A549 (cell line): Measurements from ENCODE around the gene RAB9A. TPM values are rescaled to one million over a fixed set of nuclear protein-coding genes. Genes with fewer than 3 reads are reported as not detected.
A peak's percentile ranks its signal among the peaks of the same experiment; 100 is the strongest.

Experiments
- ATAC-seq, 2 experiments: fragments of 200-7000 bp in 1 of 2; fragments of >200 bp in 1 of 2; cut with Nextera tagmentation in 1 of 2; cut with Tn5 transposase in 1 of 2; 3 replicates each; pipeline versions ENCODE4 v1.8.0 to v1.9.1; 2018 to 2020; ENCODE audit warnings: mild to moderate bottlenecking in 1 of 2, moderate library complexity in 1 of 2
- CTCF ChIA-PET: fragments of 300-600 bp; sonication (Branson Sonifier 250); formaldehyde crosslinking; extraction: SDS; loops from one replicate; lab custom pipeline; 2021; ENCODE audit warnings: antibody characterized with exemption, inconsistent platforms; lab: Yijun Ruan, JAX
- POLR2A ChIA-PET: fragments of 350-600 bp; formaldehyde crosslinking; extraction: SDS; loops from one replicate; lab custom pipeline; 2021; ENCODE audit warnings: antibody characterized with exemption, inconsistent platforms; lab: Yijun Ruan, JAX
- DNase-seq, 2 experiments: peaks; one replicate each; pipeline versions ENCODE4 v3.0.0 to v3.0.0-alpha.2; 2011 to 2016; ENCODE audit warnings: low read depth in 1 of 2, low spot score in 1 of 2
- FAIRE-seq: peaks from 2 replicates; lab custom pipeline; 2011; peaks lifted over from hg19 to GRCh38; lab: Jason Lieb, UNC
- H3K27ac ChIP-seq, 2 experiments: fragments of >200 bp; sonication (Bioruptor Twin); formaldehyde crosslinking; 3 replicates each; pipeline ENCODE4 v1.5.1; 2016 to 2017
- H3K4me1 ChIP-seq: fragments of >200 bp; sonication (Bioruptor Twin); formaldehyde crosslinking; 3 replicates; pipeline ENCODE4 v1.6.1; 2016
- H3K4me2 ChIP-seq: fragments of >200 bp; sonication (Bioruptor Twin); formaldehyde crosslinking; 3 replicates; pipeline ENCODE4 v1.6.1; 2016
- H3K4me3 ChIP-seq: fragments of >200 bp; sonication (Bioruptor Twin); formaldehyde crosslinking; 3 replicates; pipeline ENCODE4 v1.5.1; 2016
- H3K9me3 ChIP-seq: fragments of >200 bp; sonication (Bioruptor Twin); formaldehyde crosslinking; 3 replicates; pipeline ENCODE4 v1.6.1; 2016
- ATOH8 ChIP-seq: fragments of 250-450 bp; sonication (Bioruptor Pico); IDR thresholded peaks from 2 replicates; pipeline ENCODE4 v1.5.0; 2020; ENCODE audit warnings: low read depth, mild to moderate bottlenecking, moderate library complexity
- CEBPB ChIP-seq, 2 experiments: fragments of >200 bp in 1 of 2; sonication (Bioruptor Twin) in 1 of 2; formaldehyde crosslinking in 1 of 2; IDR thresholded peaks; 2 replicates each; pipeline ENCODE4 v1.6.1; 2012 to 2016
- CHD2 ChIP-seq: fragments of 150-350 bp; IDR thresholded peaks from 2 replicates; pipeline ENCODE4 v1.6.1; 2014; ENCODE audit warnings: low read length; ENCODE audit not compliant: partially characterized antibody
- EHMT2 ChIP-seq: fragments of 200-600 bp; sonication (generic); IDR thresholded peaks from 2 replicates; pipeline ENCODE4 v1.6.1; 2016; ENCODE audit warnings: antibody characterized with exemption, low read depth, mild to moderate bottlenecking, moderate library complexity
- ESRRA ChIP-seq: fragments of 150-350 bp; IDR thresholded peaks from 2 replicates; pipeline ENCODE4 v1.6.1; 2014; ENCODE audit warnings: mild to moderate bottlenecking, low read length, borderline replicate concordance
- FOSB ChIP-seq: fragments of 250-450 bp; sonication (Bioruptor Pico); IDR thresholded peaks from 2 replicates; pipeline ENCODE4 v1.5.0; 2020; ENCODE audit warnings: mild to moderate bottlenecking, moderate library complexity
- HDAC2 ChIP-seq: fragments of 200-600 bp; sonication (generic); IDR thresholded peaks from 2 replicates; pipeline ENCODE4 v1.6.1; 2016
- HOXB13 ChIP-seq: fragments of 250-450 bp; sonication (Bioruptor Pico); IDR thresholded peaks from 2 replicates; pipeline ENCODE4 v1.5.0; 2020; ENCODE audit warnings: low read depth, mild to moderate bottlenecking, moderate library complexity
- HOXB5 ChIP-seq: fragments of 250-450 bp; sonication (Bioruptor Pico); IDR thresholded peaks from 2 replicates; pipeline ENCODE4 v1.5.0; 2020; ENCODE audit warnings: mild to moderate bottlenecking, moderate library complexity
- JUN ChIP-seq, 2 experiments: fragments of >200 bp; sonication (Bioruptor Twin); formaldehyde crosslinking; IDR thresholded peaks; 2 replicates in 1 of 2; 3 replicates in 1 of 2; pipeline ENCODE4 v1.6.1; 2016 to 2017
- JUNB ChIP-seq: fragments of >200 bp; sonication (Bioruptor Twin); formaldehyde crosslinking; IDR thresholded peaks from 2 replicates; pipeline ENCODE4 v1.6.1; 2016
- KDM1A ChIP-seq: fragments of 200-600 bp; sonication (generic); IDR thresholded peaks from 2 replicates; pipeline ENCODE4 v1.6.1; 2016; ENCODE audit warnings: low read depth, mild to moderate bottlenecking
- PBX3 ChIP-seq: IDR thresholded peaks from 2 replicates; pipeline ENCODE4 v1.6.1; 2012
- RAD21 ChIP-seq, 2 experiments: fragments of >200 bp in 1 of 2; sonication (Bioruptor Twin) in 1 of 2; formaldehyde crosslinking in 1 of 2; IDR thresholded peaks in 1 of 2; conservative IDR thresholded peaks in 1 of 2; 2 replicates in 1 of 2; 3 replicates in 1 of 2; pipeline ENCODE4 v1.6.1; 2012 to 2018; ENCODE audit warnings: inconsistent platforms in 1 of 2
- RNF2 ChIP-seq: fragments of 200-600 bp; sonication (generic); IDR thresholded peaks from 2 replicates; pipeline ENCODE4 v1.6.1; 2016; ENCODE audit warnings: low read depth, mild to moderate bottlenecking, antibody characterized with exemption, moderate library complexity, borderline replicate concordance
- SREBF2 ChIP-seq: fragments of 450-650 bp; IDR thresholded peaks from 2 replicates; pipeline ENCODE4 v1.6.1; 2014; ENCODE audit warnings: mild to moderate bottlenecking, moderate library complexity
- ZNF302 ChIP-seq: fragments of 250-450 bp; sonication (Bioruptor Pico); IDR thresholded peaks from 2 replicates; pipeline ENCODE4 v1.9.0; 2021; ENCODE audit warnings: inconsistent platforms, mild to moderate bottlenecking, moderate library complexity
- ZSCAN20 ChIP-seq: fragments of 250-450 bp; sonication (Bioruptor Pico); IDR thresholded peaks from 2 replicates; pipeline ENCODE4 v1.8.0; 2022; ENCODE audit warnings: mild to moderate bottlenecking, moderate library complexity
- WGBS: methylation state at CpG from one replicate; pipeline ENCODE4 v1.1.6; 2017; ENCODE audit errors: missing lambda C conversion rate; 5-methylcytosine and 5-hydroxymethylcytosine counted together
- polyA plus RNA-seq, 4 experiments: library from polyadenylated mRNA; depleted of rRNA in 3 of 4; stranded (reverse); fragments of >200 nt; fragmentation: RNase III in 1 of 4; extraction: RNeasy Plus Mini Kit Qiagen cat#74134 plus additional on column Dnase treatment in 1 of 4; gene quantifications; 2 replicates in 3 of 4; 3 replicates in 1 of 4; pipeline ENCODE4 v1.2.3, GENCODE V29; 2011 to 2017
- TF ChIP-seq, protein P1 (sequence below): fragments of 450-650 bp; IDR thresholded peaks from 2 replicates; pipeline ENCODE4 v1.6.1; 2014; ENCODE audit warnings: antibody characterized with exemption

RAB9A gene
- polyA plus RNA-seq, 2 of the 4 experiments (the other 2 are of a cell fraction), result 26.0 to 39.0 TPM

- no peak for TF ChIP-seq JUN (IDR thresholded peaks at IDR 0.05)
- TF ChIP-seq FOSB (CRISPR knock-in tag), result no peak
- TF ChIP-seq RNF2, result no peak
- TF ChIP-seq KDM1A, result no peak
- ChIA-PET POLR2A (no interaction called here), CTCF (interaction anchor here (0.6 to 1.3 kb wide), 3 partner anchors 8 to 277 kb away, joined by 3 to 5 read pairs (median 4); no protein-coding TSS in a partner anchor)
- Histone ChIP-seq H3K4me2 (no peak overlapping the region), H3K4me3 (no peak overlapping the region), H3K4me1 (no peaks in the 10 kb centered on the region), H3K9me3 (no peaks in the 10 kb centered on the region), H3K27ac (no peak overlapping the region)
- 100% methylated on average over 1 of the region's 1 CpG for WGBS
- DNase-seq, result no peak
- peak; percentile 70 for FAIRE-seq
- no peak for ATAC-seq
Measured at GRCh38 chrX:13755254-13755653, 66.3 kb downstream of the RAB9A start.

DNA sequence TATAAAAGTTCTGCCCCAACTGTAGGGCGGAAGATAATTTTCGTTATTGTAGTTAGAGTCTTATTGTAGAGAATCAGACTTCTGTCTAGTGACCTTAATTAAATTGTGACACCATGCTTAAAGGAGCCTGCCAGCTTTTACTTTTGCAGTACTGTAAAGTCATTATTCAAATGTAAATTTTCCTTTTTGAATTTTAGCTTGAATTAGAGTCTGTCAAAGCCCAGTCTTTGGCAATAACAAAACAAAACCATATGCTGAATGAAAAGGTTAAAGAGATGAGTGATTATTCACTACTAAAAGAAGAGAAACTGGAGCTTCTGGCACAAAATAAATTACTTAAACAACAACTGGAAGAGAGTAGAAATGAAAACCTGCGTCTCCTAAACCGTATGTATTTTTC, 67.5 kb downstream of the RAB9A start:
- FAIRE-seq, result no peak
- Histone ChIP-seq H3K9me3 (no peaks in the 10 kb centered on the region), H3K27ac (no peak overlapping the region), H3K4me3 (no peak overlapping the region), H3K4me2 (no peak overlapping the region), H3K4me1 (no peaks in the 10 kb centered on the region)
- TF ChIP-seq ATOH8, result no peak
- TF ChIP-seq HOXB13 (CRISPR knock-in tag), result no peak
- TF ChIP-seq, protein P1, sequence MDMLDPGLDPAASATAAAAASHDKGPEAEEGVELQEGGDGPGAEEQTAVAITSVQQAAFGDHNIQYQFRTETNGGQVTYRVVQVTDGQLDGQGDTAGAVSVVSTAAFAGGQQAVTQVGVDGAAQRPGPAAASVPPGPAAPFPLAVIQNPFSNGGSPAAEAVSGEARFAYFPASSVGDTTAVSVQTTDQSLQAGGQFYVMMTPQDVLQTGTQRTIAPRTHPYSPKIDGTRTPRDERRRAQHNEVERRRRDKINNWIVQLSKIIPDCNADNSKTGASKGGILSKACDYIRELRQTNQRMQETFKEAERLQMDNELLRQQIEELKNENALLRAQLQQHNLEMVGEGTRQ, result no peak
- no peak for TF ChIP-seq ESRRA
- no peak for TF ChIP-seq SREBF2
- TF ChIP-seq PBX3, result no peak
- TF ChIP-seq ZSCAN20 (CRISPR knock-in tag), result no peak
- no peak for TF ChIP-seq HDAC2
- TF ChIP-seq RAD21 (conservative IDR thresholded peaks at IDR 0.05 in 1 of 2, IDR thresholded peaks at IDR 0.05 in 1 of 2), result no peak
- TF ChIP-seq HOXB5 (CRISPR knock-in tag), result no peak
- TF ChIP-seq JUNB, result no peak
- TF ChIP-seq EHMT2, result no peak
- 92% methylated on average over 4 of the region's 4 CpGs for WGBS
- no peak for ATAC-seq
- ChIA-PET POLR2A (no interaction called here), CTCF (no interaction called here)
- no peak for DNase-seq

DNA sequence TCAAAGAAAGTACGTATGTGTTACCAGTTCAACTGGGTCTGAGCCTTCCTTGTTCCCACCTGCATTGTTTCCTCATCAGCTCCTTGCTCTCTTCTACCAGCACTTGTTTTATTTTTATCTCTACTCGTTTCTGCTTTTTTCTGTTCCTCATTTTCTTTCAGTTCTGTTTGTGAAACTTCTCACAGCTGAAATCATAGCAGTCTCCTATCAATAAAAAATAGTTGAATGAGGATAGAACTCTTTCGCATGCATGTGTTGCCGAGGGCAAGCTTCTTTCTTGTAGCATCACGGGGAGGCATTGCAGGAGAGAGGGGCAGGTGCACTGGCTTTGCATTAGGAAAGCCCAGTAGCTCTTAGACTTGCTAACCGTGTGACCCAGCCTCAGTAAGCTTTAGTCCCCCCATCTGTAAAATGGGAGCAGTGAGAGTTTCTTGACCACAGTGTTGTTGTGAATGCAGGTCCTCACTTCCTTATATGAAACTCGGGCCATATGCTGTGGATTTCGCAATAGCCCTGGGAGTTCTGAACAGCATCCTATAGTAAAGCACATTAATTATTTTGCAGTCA, 70.3 kb downstream of the RAB9A start:
- Histone ChIP-seq H3K4me2 (no peak overlapping the region), H3K4me3 (no peak overlapping the region), H3K27ac (no peak overlapping the region), H3K9me3 (no peaks in the 10 kb centered on the region), H3K4me1 (peaks cover 9% of the 10 kb centered on the region)
- no peak for ATAC-seq
- ChIA-PET CTCF (interaction anchor here (0.8 kb wide), 1 partner anchor 11 kb away, joined by 4 read pairs; no protein-coding TSS in a partner anchor), POLR2A (no interaction called here)
- peak; percentile 28 for FAIRE-seq
- TF ChIP-seq CHD2 (no peak), JUNB (no peak), ESRRA (no peak), ZNF302 (CRISPR knock-in tag) (no peak), RNF2 (no peak), CEBPB (IDR thresholded peaks at IDR 0.05) (peak; percentile 42 to 74; a peak in 3 of 4 replicates)
- 84% methylated on average over 8 of the region's 8 CpGs for WGBS
- DNase-seq, result no peak

Other genes starting within 250 kb of the RAB9A start
- not detected in 2 replicates for gene EGFL6, start 119.5 kb upstream of the RAB9A start, polyA plus RNA-seq (2011; rRNA removed)
- gene EGFL6, start 119.5 kb upstream of the RAB9A start, polyA plus RNA-seq (2017; fragmentation: RNase III; extraction: RNeasy Plus Mini Kit Qiagen cat#74134 plus additional on column Dnase treatment), result not detected in 3 replicates
- gene TCEANC, start 36.0 kb upstream of the RAB9A start, polyA plus RNA-seq (2011; rRNA removed), result 2.4 and 2.7 TPM in 2 replicates
- gene TCEANC, start 36.0 kb upstream of the RAB9A start, polyA plus RNA-seq (2017; fragmentation: RNase III; extraction: RNeasy Plus Mini Kit Qiagen cat#74134 plus additional on column Dnase treatment), result 0.62 to 0.96 TPM (median 0.81 TPM) in 3 replicates
- gene TRAPPC2, start 45.5 kb downstream of the RAB9A start, polyA plus RNA-seq (2011; rRNA removed), result 11.6 and 12.2 TPM in 2 replicates
- gene TRAPPC2, start 45.5 kb downstream of the RAB9A start, polyA plus RNA-seq (2017; fragmentation: RNase III; extraction: RNeasy Plus Mini Kit Qiagen cat#74134 plus additional on column Dnase treatment), result 10.8 to 11.9 TPM (median 11.6 TPM) in 3 replicates
- 18.2 and 24.9 TPM in 2 replicates for gene OFD1, start 45.6 kb downstream of the RAB9A start, polyA plus RNA-seq (2011; rRNA removed)
- gene OFD1, start 45.6 kb downstream of the RAB9A start, polyA plus RNA-seq (2017; fragmentation: RNase III; extraction: RNeasy Plus Mini Kit Qiagen cat#74134 plus additional on column Dnase treatment), result 13.0 to 14.8 TPM (median 14.4 TPM) in 3 replicates
- gene GPM6B, start 128.0 kb downstream of the RAB9A start, polyA plus RNA-seq (2011; rRNA removed), result 0.10 TPM in 1 of 2 replicates, not detected in the other
- 0.03 to 0.05 TPM in 2 of 3 replicates, not detected in the other for gene GPM6B, start 128.0 kb downstream of the RAB9A start, polyA plus RNA-seq (2017; fragmentation: RNase III; extraction: RNeasy Plus Mini Kit Qiagen cat#74134 plus additional on column Dnase treatment)